Progenitor cell of endocrine pancreas (in vitro differentiated cells): ENCODE results near the gene OLFML3. TPM values are rescaled to one million over a fixed set of nuclear protein-coding genes. Genes with fewer than 3 reads are reported as not detected.

Experiments used
- DNase-seq: peaks from one replicate; pipeline ENCODE4 v3.0.0; 2021; ENCODE audit warnings: low spot score; ENCODE audit not compliant: unreplicated experiment
- H3K27ac Mint-ChIP-seq: 2 replicates; pipeline ENCODE4 v1.8.0; 2021; ENCODE audit warnings: mild to moderate bottlenecking, moderate library complexity, mixed read lengths
- H3K27me3 Mint-ChIP-seq: 2 replicates; pipeline ENCODE4 v1.8.0; 2021; ENCODE audit warnings: mixed read lengths
- H3K36me3 Mint-ChIP-seq: 2 replicates; pipeline ENCODE4 v1.8.0; 2022; ENCODE audit warnings: mixed read lengths; ENCODE audit not compliant: insufficient read depth
- H3K4me1 Mint-ChIP-seq: 2 replicates; pipeline ENCODE4 v1.8.0; 2021; ENCODE audit warnings: low read depth, mixed read lengths
- H3K4me3 Mint-ChIP-seq: 2 replicates; pipeline ENCODE4 v1.8.0; 2021; ENCODE audit warnings: low read depth, mild to moderate bottlenecking, moderate library complexity, mixed read lengths
- H3K9me3 Mint-ChIP-seq: 2 replicates; pipeline ENCODE4 v1.8.0; 2021; ENCODE audit warnings: low read depth, mixed read lengths
- long read RNA-seq: library from polyadenylated mRNA; unstranded; transcript quantifications from one replicate; pipeline ENCODE4 v2.0.0, GENCODE V29; 2020
- total RNA-seq: library from RNA; stranded (reverse); gene quantifications from 2 replicates; pipeline ENCODE4 v1.2.1, GENCODE V29; 2021
- TF ChIP-seq, protein P1 (sequence below): fragments of 200-600 bp; sonication (generic); IDR thresholded peaks from one replicate; pipeline ENCODE4 v1.5.0; 2021; ENCODE audit warnings: antibody characterized with exemption, mild to moderate bottlenecking; ENCODE audit not compliant: unreplicated experiment

OLFML3 gene, protein sequence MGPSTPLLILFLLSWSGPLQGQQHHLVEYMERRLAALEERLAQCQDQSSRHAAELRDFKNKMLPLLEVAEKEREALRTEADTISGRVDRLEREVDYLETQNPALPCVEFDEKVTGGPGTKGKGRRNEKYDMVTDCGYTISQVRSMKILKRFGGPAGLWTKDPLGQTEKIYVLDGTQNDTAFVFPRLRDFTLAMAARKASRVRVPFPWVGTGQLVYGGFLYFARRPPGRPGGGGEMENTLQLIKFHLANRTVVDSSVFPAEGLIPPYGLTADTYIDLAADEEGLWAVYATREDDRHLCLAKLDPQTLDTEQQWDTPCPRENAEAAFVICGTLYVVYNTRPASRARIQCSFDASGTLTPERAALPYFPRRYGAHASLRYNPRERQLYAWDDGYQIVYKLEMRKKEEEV
- 12.9 and 14.7 TPM in 2 replicates for total RNA-seq
- long read RNA-seq, transcript OLFML3-201 (3 exons, 1,780 nt) = major isoform, 36 of 38 reads
- long read RNA-seq, partial matches to known transcripts = 1 of 38 reads
- long read RNA-seq, other reads (novel, unspliced or antisense) = 0 of 38 reads

DNA sequence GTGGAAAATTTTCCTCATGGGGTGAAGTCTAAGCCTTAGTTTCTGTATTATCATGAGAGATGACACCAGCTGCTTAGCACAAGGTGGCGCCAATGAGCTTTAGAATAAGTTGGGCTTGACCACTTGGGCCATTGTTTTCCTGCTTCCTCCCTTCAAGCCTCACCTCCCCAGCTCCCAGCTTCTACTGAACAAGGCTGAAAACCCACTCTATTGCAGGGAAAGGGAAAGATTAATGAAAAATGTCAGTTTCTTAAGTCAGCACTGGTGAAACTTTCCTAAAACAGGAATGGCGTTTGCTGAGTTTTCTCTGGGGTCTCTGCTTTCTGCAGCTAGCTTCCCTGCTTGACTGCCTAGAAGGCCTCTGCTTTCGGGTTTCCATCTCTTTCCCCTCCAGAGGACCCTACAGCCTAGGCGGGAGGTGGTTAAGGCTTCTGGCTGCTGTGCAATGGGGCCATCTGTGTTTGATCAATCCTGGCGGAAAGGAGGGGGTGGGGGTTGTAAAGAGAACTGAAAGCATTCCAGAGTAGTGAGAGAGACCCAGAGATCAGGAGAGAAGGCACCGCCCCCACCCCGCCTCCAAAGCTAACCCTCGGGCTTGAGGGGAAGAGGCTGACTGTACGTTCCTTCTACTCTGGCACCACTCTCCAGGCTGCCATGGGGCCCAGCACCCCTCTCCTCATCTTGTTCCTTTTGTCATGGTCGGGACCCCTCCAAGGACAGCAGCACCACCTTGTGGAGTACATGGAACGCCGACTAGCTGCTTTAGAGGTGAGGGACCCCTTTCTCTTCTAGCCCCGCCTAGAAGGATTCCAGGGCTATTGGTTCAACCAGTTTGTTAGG, at the start of gene OLFML3:
TSS of gene OLFML3 (plus strand) at position 612 of the 840 bp plus-strand sequence. CDS start at position 655, 43 bp downstream.
- H3K36me3 Mint-ChIP-seq = peaks cover 2% of the 10 kb centered on the region
- TF ChIP-seq, protein P1, sequence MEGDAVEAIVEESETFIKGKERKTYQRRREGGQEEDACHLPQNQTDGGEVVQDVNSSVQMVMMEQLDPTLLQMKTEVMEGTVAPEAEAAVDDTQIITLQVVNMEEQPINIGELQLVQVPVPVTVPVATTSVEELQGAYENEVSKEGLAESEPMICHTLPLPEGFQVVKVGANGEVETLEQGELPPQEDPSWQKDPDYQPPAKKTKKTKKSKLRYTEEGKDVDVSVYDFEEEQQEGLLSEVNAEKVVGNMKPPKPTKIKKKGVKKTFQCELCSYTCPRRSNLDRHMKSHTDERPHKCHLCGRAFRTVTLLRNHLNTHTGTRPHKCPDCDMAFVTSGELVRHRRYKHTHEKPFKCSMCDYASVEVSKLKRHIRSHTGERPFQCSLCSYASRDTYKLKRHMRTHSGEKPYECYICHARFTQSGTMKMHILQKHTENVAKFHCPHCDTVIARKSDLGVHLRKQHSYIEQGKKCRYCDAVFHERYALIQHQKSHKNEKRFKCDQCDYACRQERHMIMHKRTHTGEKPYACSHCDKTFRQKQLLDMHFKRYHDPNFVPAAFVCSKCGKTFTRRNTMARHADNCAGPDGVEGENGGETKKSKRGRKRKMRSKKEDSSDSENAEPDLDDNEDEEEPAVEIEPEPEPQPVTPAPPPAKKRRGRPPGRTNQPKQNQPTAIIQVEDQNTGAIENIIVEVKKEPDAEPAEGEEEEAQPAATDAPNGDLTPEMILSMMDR = peak; percentile 81
- DNase-seq = peak; percentile 58
- H3K27me3 Mint-ChIP-seq = peaks cover 3% of the 10 kb centered on the region
- H3K4me3 Mint-ChIP-seq = peak within 1 kb of the TSS; percentile 67
- peaks cover 24% of the 10 kb centered on the region for H3K4me1 Mint-ChIP-seq
- no peaks in the 10 kb centered on the region for H3K9me3 Mint-ChIP-seq
- peak within 1 kb of the TSS; percentile 97 for H3K27ac Mint-ChIP-seq

DNA sequence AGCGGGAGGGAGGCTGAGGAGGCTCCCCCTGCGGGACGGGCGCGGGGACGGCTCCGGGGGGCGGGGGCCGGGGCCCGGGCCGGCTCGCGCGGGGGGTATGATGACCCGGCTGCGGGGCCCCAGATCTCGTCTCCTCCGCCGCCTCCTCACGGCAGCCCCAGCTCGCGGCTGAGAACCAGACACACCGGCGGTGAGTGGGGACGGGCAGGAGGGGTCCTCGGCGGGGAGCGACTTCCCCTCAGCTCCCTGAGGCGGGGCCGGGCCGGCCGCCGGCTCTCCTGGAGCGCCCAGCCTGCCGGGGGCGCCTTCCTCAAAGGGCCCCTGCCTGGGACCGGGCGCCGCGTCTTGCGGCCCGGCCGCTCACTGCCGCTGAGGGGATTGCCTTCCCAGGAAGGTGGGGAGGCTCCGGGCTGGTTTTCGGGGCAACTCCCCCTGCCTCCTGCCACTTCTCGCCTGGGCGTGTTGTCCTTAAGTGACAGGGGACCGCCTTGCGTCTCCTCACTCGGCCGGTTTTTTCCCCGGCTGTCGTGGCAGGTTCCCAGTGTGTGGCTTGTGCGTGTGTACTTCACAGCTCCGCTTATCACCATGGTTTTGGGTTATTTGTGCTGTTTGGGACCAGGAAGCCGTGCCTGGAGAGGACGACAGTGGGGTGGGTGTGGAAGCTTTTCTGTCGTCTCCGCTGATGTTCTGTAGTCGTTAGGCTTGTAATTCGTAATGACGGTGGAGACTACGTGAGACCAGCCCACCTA, 49.4 kb upstream of the OLFML3 start:
- DNase-seq = peak; percentile 46
- Mint-ChIP-seq H3K27me3 (no peaks in the 10 kb centered on the region), H3K9me3 (no peaks in the 10 kb centered on the region), H3K27ac (peak overlapping the region; percentile 93), H3K4me1 (peaks cover 52% of the 10 kb centered on the region), H3K36me3 (peaks cover 1% of the 10 kb centered on the region), H3K4me3 (peak overlapping the region; percentile 86)
- TF ChIP-seq, protein P1 = peak; percentile 33

DNA sequence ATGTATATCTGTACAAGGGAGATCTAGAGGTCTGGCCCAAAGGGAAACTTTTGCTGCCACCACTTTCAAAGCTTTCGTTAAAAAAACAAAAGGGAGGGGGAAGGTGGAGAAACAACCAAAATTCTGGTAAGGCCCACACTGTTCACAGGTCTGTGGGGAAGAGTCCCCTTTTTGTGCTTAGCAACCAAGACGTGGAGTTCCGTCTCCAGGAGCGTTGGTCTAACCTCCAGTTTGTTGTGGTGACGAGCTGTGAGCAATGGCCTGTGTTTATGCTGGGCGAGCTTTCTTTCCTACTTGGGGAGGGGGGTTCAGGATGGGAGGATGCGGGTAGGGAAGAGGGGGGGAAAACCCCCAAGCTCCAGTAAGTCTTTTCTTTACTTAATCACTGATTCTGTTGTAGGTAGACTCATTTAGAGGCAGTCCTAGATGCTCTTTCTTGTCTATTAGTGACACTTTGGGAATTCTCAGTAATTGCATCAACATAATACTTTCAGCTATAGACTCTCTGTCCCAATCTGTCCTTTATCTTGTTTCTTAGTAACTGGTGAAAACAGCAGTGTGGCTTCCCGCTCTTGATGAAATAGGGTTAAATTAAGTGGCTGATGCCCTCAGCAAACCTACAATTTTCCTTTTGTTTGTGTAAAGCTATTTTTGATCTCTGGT, 48.6 kb upstream of the OLFML3 start:
- H3K4me1 Mint-ChIP-seq = peaks cover 52% of the 10 kb centered on the region
- peak overlapping the region; percentile 93 for H3K27ac Mint-ChIP-seq
- H3K4me3 Mint-ChIP-seq = peak overlapping the region; percentile 86
- H3K36me3 Mint-ChIP-seq = peaks cover 1% of the 10 kb centered on the region
- no peak for DNase-seq
- no peaks in the 10 kb centered on the region for H3K27me3 Mint-ChIP-seq
- no peaks in the 10 kb centered on the region for H3K9me3 Mint-ChIP-seq
- TF ChIP-seq, protein P1 = no peak

DNA sequence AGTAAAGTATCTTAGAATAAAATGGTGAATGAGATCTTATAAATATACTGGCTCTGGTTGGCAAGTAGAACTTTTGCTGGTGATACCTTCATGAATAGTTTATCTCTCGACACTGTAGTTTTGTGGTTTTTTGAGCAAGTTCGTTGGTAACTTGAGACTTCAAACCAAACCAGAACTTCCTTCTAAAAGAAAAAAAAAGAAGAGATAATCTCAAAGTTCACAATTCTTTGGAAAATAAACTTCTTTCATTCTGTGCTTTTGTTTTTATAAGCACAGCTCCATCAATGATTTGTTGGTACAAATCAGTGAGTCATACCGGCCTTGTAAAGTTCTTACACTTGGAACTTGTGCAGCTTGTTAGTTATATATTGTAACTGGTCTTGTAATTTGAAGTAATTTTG, 47.8 kb upstream of the OLFML3 start:
- H3K4me3 Mint-ChIP-seq = peak overlapping the region; percentile 86
- no peak overlapping the region for H3K27ac Mint-ChIP-seq
- H3K4me1 Mint-ChIP-seq = peaks cover 51% of the 10 kb centered on the region
- no peaks in the 10 kb centered on the region for H3K27me3 Mint-ChIP-seq
- H3K36me3 Mint-ChIP-seq = peaks cover 1% of the 10 kb centered on the region
- TF ChIP-seq, protein P1 = no peak
- no peaks in the 10 kb centered on the region for H3K9me3 Mint-ChIP-seq
- DNase-seq = no peak
